EL (cell line): ENCODE results near the gene FSCN2.

Experiments
- DNase-seq: peaks from one replicate; pipeline ENCODE4 v3.0.0-alpha.2; 2016

Gene FSCN2

GRCh38 chr17:81558941-81559806, 31.0 kb downstream of the FSCN2 start:
- no peak for DNase-seq

GRCh38 chr17:81561494-81561885, 33.3 kb downstream of the FSCN2 start:
- DNase-seq = peak; percentile 82

- DNase-seq = peak; percentile 39
Measured at GRCh38 chr17:81563861-81564586, 35.8 kb downstream of the FSCN2 start.

- no peak for DNase-seq
Measured at GRCh38 chr17:81564778-81565177, 36.6 kb downstream of the FSCN2 start.

GRCh38 chr17:81565231-81565630, 37.1 kb downstream of the FSCN2 start:
- no peak for DNase-seq

- DNase-seq = peak; percentile 97
Measured at GRCh38 chr17:81566461-81567126, 38.4 kb downstream of the FSCN2 start.

GRCh38 chr17:81567191-81567590, 39.0 kb downstream of the FSCN2 start:
- no peak for DNase-seq

GRCh38 chr17:81568416-81568815, 40.2 kb downstream of the FSCN2 start:
- no peak for DNase-seq

GRCh38 chr17:81569986-81570514, 41.9 kb downstream of the FSCN2 start:
- DNase-seq = no peak

- DNase-seq = no peak
Measured at GRCh38 chr17:81570964-81571363, 42.8 kb downstream of the FSCN2 start.

- DNase-seq = no peak
Measured at GRCh38 chr17:81572563-81573168, 44.5 kb downstream of the FSCN2 start.

GRCh38 chr17:81573794-81574642, 45.8 kb downstream of the FSCN2 start:
- no peak for DNase-seq

- DNase-seq = no peak
Measured at GRCh38 chr17:81574643-81574956, 46.4 kb downstream of the FSCN2 start.

GRCh38 chr17:81575836-81576235, 47.7 kb downstream of the FSCN2 start:
- no peak for DNase-seq

- DNase-seq = peak; percentile 88
Measured at GRCh38 chr17:81576621-81577277, 48.6 kb downstream of the FSCN2 start.

- peak; percentile 45 for DNase-seq
Measured at GRCh38 chr17:81577278-81578000, 49.3 kb downstream of the FSCN2 start.

GRCh38 chr17:81578038-81578441, 49.9 kb downstream of the FSCN2 start:
- peak; percentile 51 for DNase-seq

- no peak for DNase-seq
Measured at GRCh38 chr17:81578561-81579225, 50.5 kb downstream of the FSCN2 start.

GRCh38 chr17:81579298-81579697, 51.1 kb downstream of the FSCN2 start:
- DNase-seq = no peak

GRCh38 chr17:81579821-81580321, 51.7 kb downstream of the FSCN2 start:
- DNase-seq = peak; percentile 88
